Suppressor macrophage treated with lipopolysaccharide for 1 hour (primary cell): ENCODE results near the gene E2F8.

Experiments
- DNase-seq, 3 donors: peaks; one replicate each; pipeline ENCODE4 v3.0.0-alpha.2; 2020 to 2022

E2F8 gene

GRCh38 chr11:19218216-19218615 lies 22.5 kb downstream of the E2F8 start:
- DNase-seq = no peak

DNA sequence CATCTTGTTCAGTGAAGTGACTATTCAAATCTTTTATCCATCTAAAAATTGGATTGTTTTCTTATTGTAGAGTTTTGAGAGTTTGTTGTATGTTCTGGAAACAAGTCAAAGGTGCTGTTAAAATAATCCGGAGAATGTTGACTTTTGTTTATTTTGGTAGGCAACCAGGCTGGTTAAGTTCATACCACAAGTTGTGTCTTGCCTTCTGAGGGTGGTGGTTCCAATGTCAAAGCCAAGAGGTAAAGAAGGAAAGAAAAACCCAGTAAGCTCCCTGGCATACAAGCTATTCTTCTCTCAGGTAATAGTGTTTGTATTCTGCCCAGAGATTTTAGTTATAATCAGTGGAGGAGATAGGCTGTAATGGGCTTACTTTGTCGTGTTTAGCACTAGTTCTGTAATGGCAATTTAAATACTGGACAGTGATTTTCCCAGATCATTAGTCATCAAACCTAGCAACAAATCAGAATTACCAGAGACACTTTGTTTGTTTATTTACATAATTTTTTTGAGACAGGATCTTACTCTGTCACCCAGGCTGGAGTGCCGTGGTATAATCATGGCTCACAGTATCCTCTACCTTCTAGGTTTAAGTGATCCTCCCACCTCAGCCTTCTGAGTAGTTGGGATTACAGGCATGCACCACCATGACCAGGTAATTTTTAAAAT lies 23.9 kb downstream of the E2F8 start:
- DNase-seq = peak in 1 of 3 donors; percentile 3

DNA sequence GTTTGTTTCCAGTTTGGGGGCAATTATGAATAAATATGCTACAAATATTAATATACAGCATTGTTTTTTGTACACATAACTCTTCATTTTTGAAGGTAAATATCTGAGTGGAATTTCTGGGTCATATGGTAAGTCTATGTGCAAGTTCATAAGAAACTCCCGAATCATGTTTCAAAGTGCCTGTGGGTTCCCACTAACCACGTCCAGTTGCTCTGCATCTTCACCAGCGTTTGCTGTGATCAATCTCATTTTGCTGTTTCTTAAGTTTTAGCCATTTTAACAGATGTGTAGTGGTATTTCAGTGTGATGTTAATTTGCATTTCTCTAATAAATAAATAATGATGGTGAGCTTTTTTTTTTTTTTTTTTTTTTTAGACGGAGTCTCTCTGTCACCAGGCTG lies 24.7 kb downstream of the E2F8 start:
- no peak for DNase-seq

- DNase-seq = no peak
Measured at GRCh38 chr11:19209617-19210370, 31.0 kb downstream of the E2F8 start.

DNA sequence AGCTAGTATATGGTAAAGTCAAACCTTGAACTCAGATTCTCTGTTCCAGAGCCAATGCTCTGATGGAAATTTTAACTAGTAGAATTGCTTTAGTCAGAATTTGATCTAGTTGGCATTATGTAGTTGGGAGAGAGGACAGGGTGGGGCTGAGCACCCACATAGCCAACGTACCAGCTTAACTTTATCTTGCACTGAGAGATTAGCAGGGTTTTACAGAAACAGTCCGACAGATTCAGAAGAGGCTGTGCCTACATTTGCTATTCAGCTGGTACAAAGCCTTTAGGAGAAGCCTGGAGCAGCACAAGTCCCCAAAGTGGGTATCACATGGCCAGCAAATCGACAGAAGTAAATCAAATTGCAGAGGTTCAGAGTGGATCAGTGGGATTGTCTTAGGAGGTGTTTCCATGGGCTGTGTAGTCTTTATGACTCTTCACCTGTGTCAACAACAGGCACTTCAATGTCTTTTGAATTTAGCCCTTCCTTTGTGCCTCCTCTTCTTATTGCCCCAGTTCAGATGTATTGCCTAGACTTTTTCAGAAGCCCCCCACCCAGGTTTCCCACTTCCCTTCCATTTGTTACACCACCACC lies 31.7 kb downstream of the E2F8 start:
- no peak for DNase-seq

DNA sequence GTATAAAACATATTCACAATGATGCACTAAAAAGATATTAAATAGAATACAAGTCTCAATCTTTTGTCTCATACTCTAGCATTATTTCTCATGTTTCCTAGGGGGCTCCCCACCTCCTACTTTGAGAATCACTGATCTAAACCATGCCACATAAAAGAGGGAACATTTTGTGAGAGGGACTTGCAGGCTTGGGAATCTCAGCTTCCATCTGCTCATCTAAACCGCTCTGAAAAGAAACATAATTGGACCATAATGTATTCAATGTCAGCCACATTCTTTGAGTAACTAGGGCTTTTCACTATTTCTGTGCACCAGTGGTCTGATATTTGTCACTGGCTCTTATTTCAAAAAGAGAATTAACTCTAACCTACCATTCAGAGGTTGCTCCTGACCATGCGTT lies 32.6 kb downstream of the E2F8 start:
- DNase-seq = no peak

- no peak for DNase-seq
Measured at GRCh38 chr11:19204836-19205235, 35.9 kb downstream of the E2F8 start.

GRCh38 chr11:19201737-19202605 lies 38.8 kb downstream of the E2F8 start, which contains the start of gene CSRP3:
TSS of gene CSRP3 (minus strand) at chr11:19201983. CDS start at chr11:19192448, 9,535 bp downstream.
- DNase-seq = no peak

- DNase-seq = peak; percentile 5 to 23 (median 22)
Measured at GRCh38 chr11:19200410-19201201, 40.1 kb downstream of the E2F8 start.

DNA sequence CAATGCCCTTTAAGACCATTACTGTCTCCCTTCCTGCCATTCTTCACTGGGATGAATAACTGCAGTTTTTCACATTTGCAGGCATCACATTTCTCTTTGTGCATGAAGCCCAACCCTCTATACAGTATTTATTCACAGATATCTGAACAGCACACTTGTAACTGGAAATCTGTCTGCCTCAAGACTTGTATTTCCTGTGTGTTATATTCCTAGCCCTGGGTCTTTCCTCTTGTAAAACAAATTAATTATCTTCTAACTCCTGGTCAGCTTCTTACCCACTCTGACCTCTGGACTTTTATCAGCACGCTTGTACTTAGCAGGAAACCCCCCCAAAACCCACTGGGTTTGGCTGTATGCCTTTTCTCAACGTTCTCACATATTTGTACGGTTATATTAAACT lies 41.0 kb downstream of the E2F8 start:
- DNase-seq = no peak

DNA sequence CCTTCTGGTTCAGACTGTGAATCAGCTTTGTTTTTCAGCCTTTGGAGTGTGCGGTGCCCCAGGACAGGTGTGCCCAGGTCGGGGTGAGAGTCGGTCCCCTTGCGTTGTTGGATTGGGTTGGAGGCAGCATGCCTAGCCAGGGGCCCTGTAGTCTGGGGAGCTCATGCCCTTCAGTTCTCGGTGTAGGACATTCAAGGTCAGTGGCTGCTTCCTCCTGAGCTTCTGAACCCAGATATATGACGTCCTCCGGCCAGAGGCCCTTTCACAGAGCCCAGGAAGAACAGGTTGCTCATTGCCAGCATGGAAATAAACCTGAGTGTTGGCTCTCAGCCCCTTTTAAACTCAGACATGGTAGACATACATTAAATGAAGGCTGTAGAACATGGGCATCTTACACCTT lies 41.7 kb downstream of the E2F8 start:
- DNase-seq = no peak

- DNase-seq = no peak
Measured at GRCh38 chr11:19196432-19196831, 44.3 kb downstream of the E2F8 start.

DNA sequence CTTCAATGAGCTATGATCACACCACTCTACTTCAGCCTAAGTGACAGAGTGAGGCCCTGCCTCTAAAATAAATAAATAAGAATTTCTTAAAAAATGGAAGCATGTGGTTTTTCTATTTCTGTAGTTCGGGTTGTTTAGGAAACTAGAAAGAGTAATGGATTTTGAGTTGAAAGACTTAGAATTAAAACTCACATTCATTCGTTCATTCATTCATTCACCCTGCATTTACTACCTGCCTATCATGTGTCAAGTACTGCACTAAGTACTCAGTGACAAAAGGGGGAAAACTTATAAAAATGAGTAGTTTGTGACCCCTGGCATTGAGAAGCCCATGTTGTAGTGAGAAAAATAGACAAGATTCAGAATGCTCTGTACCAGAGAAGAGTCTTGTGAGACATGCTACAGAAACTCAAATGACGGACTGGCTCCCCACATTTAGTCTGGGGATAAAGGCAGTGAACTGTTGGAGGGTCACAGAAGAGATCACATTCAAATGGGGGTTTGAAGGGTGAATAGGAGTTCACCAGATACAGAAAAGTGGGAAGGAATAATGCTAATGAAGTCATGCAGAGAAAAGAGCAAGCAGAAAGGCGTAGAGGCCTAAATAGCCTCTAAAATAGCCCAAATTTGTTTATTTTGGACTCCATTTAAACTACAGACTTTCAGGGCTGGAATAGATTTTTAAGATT lies 46.0 kb downstream of the E2F8 start:
- no peak for DNase-seq

- DNase-seq = no peak
Measured at GRCh38 chr11:19193916-19194315, 46.8 kb downstream of the E2F8 start.

GRCh38 chr11:19191530-19192169 lies 49.1 kb downstream of the E2F8 start:
- no peak for DNase-seq

GRCh38 chr11:19187833-19188258 lies 52.9 kb downstream of the E2F8 start:
- DNase-seq = no peak

- DNase-seq = no peak
Measured at GRCh38 chr11:19187114-19187832, 53.5 kb downstream of the E2F8 start.

GRCh38 chr11:19185516-19186052 lies 55.2 kb downstream of the E2F8 start:
- DNase-seq = no peak

DNA sequence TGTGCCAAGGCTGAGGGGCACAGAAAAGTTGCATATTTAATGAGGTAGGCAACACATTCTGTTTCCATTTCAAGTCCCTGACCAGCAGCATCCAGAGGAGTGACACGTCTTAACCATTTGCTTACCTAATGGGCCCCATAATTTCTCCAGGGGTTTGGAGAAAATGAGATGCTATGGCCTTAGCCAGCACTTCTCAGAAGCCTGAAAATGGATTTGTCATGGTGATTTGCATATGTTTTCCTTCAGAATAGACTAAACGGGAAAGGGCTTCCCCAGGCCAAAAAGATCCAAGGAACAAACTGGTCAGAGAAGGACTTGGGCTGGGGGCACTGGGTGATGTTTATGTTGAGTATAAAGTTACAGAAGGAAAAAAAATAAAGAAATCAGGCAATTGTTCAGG lies 55.7 kb downstream of the E2F8 start:
- no peak for DNase-seq

DNA sequence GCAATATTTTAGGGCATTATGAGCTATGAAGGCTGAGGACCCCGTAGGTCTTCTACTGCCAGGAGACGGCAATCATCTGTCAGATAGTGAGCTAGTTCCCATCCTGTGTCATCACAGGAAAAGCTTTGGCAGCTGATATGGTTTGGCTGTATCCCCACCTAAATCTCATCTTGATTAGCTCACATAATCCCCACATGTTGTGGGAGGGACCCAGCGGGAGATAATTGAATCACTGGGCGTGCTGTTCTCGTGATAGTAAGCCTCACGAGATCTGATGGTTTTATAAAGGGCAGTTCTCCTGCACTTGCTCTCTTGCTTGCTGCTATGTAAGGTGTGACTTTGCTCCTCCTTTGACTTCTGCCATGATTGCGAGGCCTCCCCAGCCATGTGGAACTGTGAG lies 57.1 kb downstream of the E2F8 start:
- no peak for DNase-seq
